Keratinocyte (primary cell): ENCODE data around the gene ITPR1. TPM values are rescaled to one million over a fixed set of nuclear protein-coding genes. Genes with fewer than 3 reads are reported as not detected.

Experiments
- DNase-seq: peaks from one replicate; pipeline ENCODE4 v3.0.0-alpha.2; 2011; ENCODE audit warnings: low read depth, missing footprints, low spot score
- FAIRE-seq: peaks from 2 replicates; lab custom pipeline; 2011; peaks lifted over from hg19 to GRCh38; lab: Jason Lieb, UNC
- H2AFZ ChIP-seq: 2 replicates; pipeline ENCODE4 v1.6.0; 2012; ENCODE audit warnings: low read length, control low read depth, inconsistent platforms; ENCODE audit not compliant: control insufficient read depth
- H3K27ac ChIP-seq: 2 replicates; pipeline ENCODE4 v1.5.1; 2011; ENCODE audit warnings: low read length; ENCODE audit not compliant: control insufficient read depth, insufficient read depth
- H3K27me3 ChIP-seq: 3 replicates; pipeline ENCODE4 v1.6.0; 2011; ENCODE audit warnings: low read length; ENCODE audit not compliant: control insufficient read depth, insufficient read depth; ENCODE audit errors: extremely low read depth
- H3K36me3 ChIP-seq, 2 experiments: 2 replicates in 1 of 2; 3 replicates in 1 of 2; pipeline ENCODE4 v1.5.1; 2011; ENCODE audit warnings: low read length in 2 of 2, mild to moderate bottlenecking in 1 of 2; ENCODE audit not compliant: control insufficient read depth in 2 of 2, insufficient read depth in 2 of 2; ENCODE audit errors: extremely low read depth in 1 of 2
- H3K4me1 ChIP-seq: 3 replicates; pipeline ENCODE4 v1.5.1; 2011; ENCODE audit warnings: low read length; ENCODE audit not compliant: control insufficient read depth, insufficient read depth; ENCODE audit errors: extremely low read depth
- H3K4me2 ChIP-seq: 3 replicates; pipeline ENCODE4 v1.6.0; 2011; ENCODE audit warnings: low read depth, low read length; ENCODE audit not compliant: control insufficient read depth, insufficient read depth; ENCODE audit errors: extremely low read depth
- H3K4me3 ChIP-seq, 3 experiments: fragments of 200-600 bp in 1 of 3; sonication (generic) in 1 of 3; 2 replicates in 2 of 3; 3 replicates in 1 of 3; pipeline ENCODE4 v1.5.1; 2011 to 2016; ENCODE audit warnings: low read length in 3 of 3, mild to moderate bottlenecking in 3 of 3, control low read depth in 2 of 3, inconsistent platforms in 1 of 3, low read depth in 1 of 3, mixed read lengths in 1 of 3, mixed run types in 1 of 3, moderate library complexity in 1 of 3; ENCODE audit not compliant: control insufficient read depth in 2 of 3, insufficient read depth in 2 of 3; ENCODE audit errors: extremely low read depth in 1 of 3
- H3K79me2 ChIP-seq: 2 replicates; pipeline ENCODE4 v1.6.0; 2012; ENCODE audit warnings: low read length; ENCODE audit not compliant: control insufficient read depth, insufficient read depth
- H3K9ac ChIP-seq: 3 replicates; pipeline ENCODE4 v1.6.0; 2011; ENCODE audit warnings: low read length; ENCODE audit not compliant: control insufficient read depth, insufficient read depth; ENCODE audit errors: extremely low read depth
- H3K9me1 ChIP-seq: 3 replicates; pipeline ENCODE4 v1.6.0; 2011; ENCODE audit warnings: low read length; ENCODE audit not compliant: control insufficient read depth, insufficient read depth; ENCODE audit errors: extremely low read depth
- H3K9me3 ChIP-seq: 2 replicates; pipeline ENCODE4 v1.5.1; 2012; ENCODE audit warnings: low read depth, low read length; ENCODE audit not compliant: control insufficient read depth
- H4K20me1 ChIP-seq: 3 replicates; pipeline ENCODE4 v1.6.0; 2011; ENCODE audit warnings: low read length; ENCODE audit not compliant: control insufficient read depth, insufficient read depth; ENCODE audit errors: extremely low read depth
- CTCF ChIP-seq, 3 experiments: IDR thresholded peaks in 1 of 3; conservative IDR thresholded peaks in 1 of 3; optimal IDR thresholded peaks in 1 of 3; 2 replicates in 2 of 3; 3 replicates in 1 of 3; pipeline versions ENCODE3 to v1.5.1; 2011; ENCODE audit warnings: low read length in 3 of 3, mild to moderate bottlenecking in 3 of 3, moderate library complexity in 2 of 3, control low read depth in 1 of 3, inconsistent platforms in 1 of 3; ENCODE audit not compliant: insufficient read depth in 2 of 3; ENCODE audit errors: extremely low read depth in 1 of 3
- EZH2 ChIP-seq: IDR thresholded peaks from one replicate; pipeline ENCODE4 v1.6.1; 2012; ENCODE audit warnings: inconsistent platforms, mild to moderate bottlenecking, low read length, moderate library complexity
- dilution Hi-C: fragments of 300-500 bp; cut with MboI; formaldehyde crosslinking; loops from one replicate; pipeline ENCODE4 v1.7.0; 2020; ENCODE audit warnings: low sequenced_read_pairs; ENCODE audit not compliant: extremely low pct_ligation_motif_present
- polyA plus RNA-seq, 5 experiments: library from polyadenylated mRNA; depleted of rRNA in 3 of 5; stranded (reverse) in 3 of 5; stranded (forward) in 1 of 5; unstranded in 1 of 5; fragments of >200 nt; gene quantifications; 1 replicate in 1 of 5; 2 replicates in 3 of 5; 3 replicates in 1 of 5; pipeline versions ENCODE4 v1.2.1 to v1.2.3, GENCODE V29; 2011 to 2012; ENCODE audit warnings: missing spikeins in 2 of 5, low read depth in 1 of 5, low replicate concordance in 1 of 5

Gene ITPR1
- polyA plus RNA-seq, 1 donor (not counting 4 experiments of a cell fraction or from before 2014, with no cell fraction given): 3.5 TPM

DNA sequence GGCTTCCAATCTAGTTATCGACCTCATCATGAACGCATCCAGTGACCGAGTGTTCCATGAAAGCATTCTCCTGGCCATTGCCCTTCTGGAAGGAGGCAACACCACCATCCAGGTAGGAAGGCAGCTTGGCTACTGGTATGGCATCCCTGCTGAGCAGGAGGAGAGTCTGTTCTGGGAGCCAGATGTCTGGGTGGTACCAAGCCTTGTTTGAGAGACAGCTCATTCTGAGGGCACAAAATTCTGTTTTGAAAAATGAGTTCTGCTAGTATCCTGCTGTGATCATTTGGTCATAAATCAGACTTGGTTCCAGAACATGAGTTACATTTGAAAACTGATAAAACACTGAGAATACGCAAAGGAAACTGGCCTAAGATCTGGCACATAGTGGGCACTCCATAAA is 242.1 kb downstream of the ITPR1 start:
- no peak for FAIRE-seq
- Histone ChIP-seq H3K4me3 (no peak overlapping the region), H3K9me1 (no peaks in the 10 kb centered on the region), H2AFZ (no peak overlapping the region), H3K9ac (no peak overlapping the region), H3K36me3 (no peaks in the 10 kb centered on the region), H4K20me1 (no peaks in the 10 kb centered on the region), H3K4me2 (no peak overlapping the region), H3K27ac (no peak overlapping the region), H3K79me2 (no peaks in the 10 kb centered on the region), H3K9me3 (no peaks in the 10 kb centered on the region), H3K27me3 (no peaks in the 10 kb centered on the region), H3K4me1 (peaks cover 25% of the 10 kb centered on the region)
- DNase-seq: no peak
- dilution Hi-C loops: no loop called here
- TF ChIP-seq EZH2: no peak
- TF ChIP-seq CTCF (optimal IDR thresholded peaks at IDR 0.05 in 1 of 3, IDR thresholded peaks at IDR 0.05 in 1 of 3, conservative IDR thresholded peaks at IDR 0.05 in 1 of 3; ENCODE audit: extremely low read depth in 1 of 3, insufficient read depth in 2 of 3, low read length in 3 of 3): no peak

DNA sequence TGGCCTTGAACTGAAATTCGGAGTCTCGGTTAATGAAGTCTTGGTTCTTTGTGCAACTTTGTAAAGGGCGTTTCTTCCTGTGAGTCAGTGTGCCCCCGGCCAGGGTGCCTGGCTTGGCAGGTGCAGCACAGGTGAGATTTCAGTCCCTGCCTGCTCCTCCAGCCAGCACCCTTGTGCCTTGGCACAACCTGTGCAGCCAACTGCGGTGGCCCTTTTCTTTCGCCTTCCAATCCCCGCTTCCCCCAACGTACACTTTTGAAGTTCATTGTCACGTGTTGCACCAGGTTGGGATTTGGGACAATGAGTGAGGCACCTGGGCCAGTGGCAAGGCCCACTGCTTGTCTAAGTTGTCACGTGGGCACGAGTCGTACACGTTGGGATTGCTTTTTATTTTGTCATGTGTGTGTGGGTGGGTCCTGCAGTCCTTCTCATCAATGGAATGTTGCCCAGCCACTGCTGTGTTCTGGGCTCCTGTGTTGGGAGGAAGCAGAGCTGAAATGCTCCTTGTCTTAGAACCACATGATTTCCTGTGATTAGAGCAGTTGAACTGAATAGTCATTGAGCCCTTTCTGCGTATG is 243.2 kb downstream of the ITPR1 start:
- dilution Hi-C loops: no loop called here
- peak overlapping the region; percentile 38 for H2AFZ ChIP-seq

More for the DNA sequence above, 243.2 kb downstream of the ITPR1 start:
- H3K4me3 ChIP-seq: no peak overlapping the region
- H3K4me1 ChIP-seq: peaks cover 36% of the 10 kb centered on the region
- no peaks in the 10 kb centered on the region for H3K9me3 ChIP-seq
- H3K36me3 ChIP-seq: no peaks in the 10 kb centered on the region
- FAIRE-seq (peak; percentile 81), DNase-seq (no peak)
- no peaks in the 10 kb centered on the region for H4K20me1 ChIP-seq
- H3K9ac ChIP-seq: peak overlapping the region; percentile 30
- H3K27ac ChIP-seq: peak overlapping the region; percentile 63
- peak overlapping the region; percentile 72 for H3K4me2 ChIP-seq
- TF ChIP-seq EZH2 (no peak), CTCF (optimal IDR thresholded peaks at IDR 0.05 in 1 of 3, IDR thresholded peaks at IDR 0.05 in 1 of 3, conservative IDR thresholded peaks at IDR 0.05 in 1 of 3; ENCODE audit: extremely low read depth in 1 of 3, insufficient read depth in 2 of 3, low read length in 3 of 3) (no peak)
- no peaks in the 10 kb centered on the region for H3K79me2 ChIP-seq
- no peaks in the 10 kb centered on the region for H3K9me1 ChIP-seq
- H3K27me3 ChIP-seq: no peaks in the 10 kb centered on the region
